Astrocyte (in vitro differentiated cells and primary cell): ENCODE data around the gene PPP1R9A. TPM values are rescaled to one million over a fixed set of nuclear protein-coding genes. Genes with fewer than 3 reads are reported as not detected.

Source experiments
- DNase-seq: peaks from one replicate; pipeline ENCODE4 v3.0.0-alpha.2; 2010; ENCODE audit warnings: low read depth
- FAIRE-seq: peaks from 2 replicates; lab custom pipeline; 2011; peaks lifted over from hg19 to GRCh38; lab: Jason Lieb, UNC
- H2AFZ ChIP-seq: 2 replicates; pipeline ENCODE4 v1.6.0; 2012; ENCODE audit warnings: low read depth, low read length, inconsistent platforms
- H3K27ac ChIP-seq: 2 replicates; pipeline ENCODE4 v1.5.1; 2011; ENCODE audit warnings: low read depth, low read length, inconsistent platforms
- H3K27me3 ChIP-seq: 2 replicates; pipeline ENCODE4 v1.6.0; 2011; ENCODE audit warnings: low read length, inconsistent platforms; ENCODE audit not compliant: insufficient read depth
- H3K36me3 ChIP-seq: 2 replicates; pipeline ENCODE4 v1.5.1; 2011; ENCODE audit warnings: low read length, inconsistent platforms; ENCODE audit not compliant: insufficient read depth
- H3K4me1 ChIP-seq: 2 replicates; pipeline ENCODE4 v1.5.1; 2011; ENCODE audit warnings: low read length, inconsistent platforms; ENCODE audit not compliant: insufficient read depth
- H3K4me2 ChIP-seq: 2 replicates; pipeline ENCODE4 v1.6.0; 2012; ENCODE audit warnings: low read length, inconsistent platforms
- H3K4me3 ChIP-seq: 2 replicates; pipeline ENCODE4 v1.5.1; 2011; ENCODE audit warnings: low read depth, mild to moderate bottlenecking, low read length, inconsistent platforms; ENCODE audit not compliant: insufficient read depth
- H3K79me2 ChIP-seq: 2 replicates; pipeline ENCODE4 v1.6.0; 2012; ENCODE audit warnings: mild to moderate bottlenecking, low read length, inconsistent platforms; ENCODE audit not compliant: insufficient read depth
- H3K9ac ChIP-seq: 2 replicates; pipeline ENCODE4 v1.6.0; 2012; ENCODE audit warnings: mild to moderate bottlenecking, low read length, inconsistent platforms
- H3K9me3 ChIP-seq: 2 replicates; pipeline ENCODE4 v1.5.1; 2012; ENCODE audit warnings: low read depth, mild to moderate bottlenecking, low read length, inconsistent platforms; ENCODE audit not compliant: insufficient read depth
- H4K20me1 ChIP-seq: 2 replicates; pipeline ENCODE4 v1.6.0; 2012; ENCODE audit warnings: low read length, inconsistent platforms; ENCODE audit not compliant: insufficient read depth
- H3K27ac Mint-ChIP-seq: one replicate; pipeline ENCODE4 v1.8.0; 2021; ENCODE audit warnings: mild to moderate bottlenecking, mixed read lengths; ENCODE audit not compliant: unreplicated experiment
- H3K27me3 Mint-ChIP-seq: one replicate; pipeline ENCODE4 v1.8.0; 2021; ENCODE audit warnings: low read depth, mixed read lengths; ENCODE audit not compliant: unreplicated experiment
- H3K36me3 Mint-ChIP-seq: one replicate; pipeline ENCODE4 v1.8.0; 2021; ENCODE audit warnings: low read depth, mixed read lengths; ENCODE audit not compliant: unreplicated experiment
- H3K4me1 Mint-ChIP-seq: one replicate; pipeline ENCODE4 v1.8.0; 2021; ENCODE audit warnings: low read depth, mixed read lengths; ENCODE audit not compliant: unreplicated experiment
- H3K4me3 Mint-ChIP-seq: one replicate; pipeline ENCODE4 v1.8.0; 2021; ENCODE audit warnings: mild to moderate bottlenecking, moderate library complexity, mixed read lengths; ENCODE audit not compliant: unreplicated experiment
- H3K9me3 Mint-ChIP-seq: one replicate; pipeline ENCODE4 v1.8.0; 2021; ENCODE audit warnings: mild to moderate bottlenecking, mixed read lengths; ENCODE audit not compliant: unreplicated experiment
- CTCF ChIP-seq: IDR thresholded peaks from 2 replicates; pipeline ENCODE4 v1.5.1; 2011; ENCODE audit warnings: low read depth, mild to moderate bottlenecking, inconsistent platforms, low read length, moderate library complexity; ENCODE audit not compliant: insufficient read depth
- EZH2 ChIP-seq: IDR thresholded peaks from 2 replicates; pipeline ENCODE4 v1.6.1; 2012; ENCODE audit warnings: mild to moderate bottlenecking, low read length, inconsistent platforms; ENCODE audit not compliant: insufficient read depth
- total RNA-seq: library from RNA; stranded (reverse); gene quantifications from 2 replicates; pipeline ENCODE4 v1.2.1, GENCODE V29; 2021

Gene PPP1R9A
- total RNA-seq, 1 donor from 2014 or later, result 7.5 TPM

DNA sequence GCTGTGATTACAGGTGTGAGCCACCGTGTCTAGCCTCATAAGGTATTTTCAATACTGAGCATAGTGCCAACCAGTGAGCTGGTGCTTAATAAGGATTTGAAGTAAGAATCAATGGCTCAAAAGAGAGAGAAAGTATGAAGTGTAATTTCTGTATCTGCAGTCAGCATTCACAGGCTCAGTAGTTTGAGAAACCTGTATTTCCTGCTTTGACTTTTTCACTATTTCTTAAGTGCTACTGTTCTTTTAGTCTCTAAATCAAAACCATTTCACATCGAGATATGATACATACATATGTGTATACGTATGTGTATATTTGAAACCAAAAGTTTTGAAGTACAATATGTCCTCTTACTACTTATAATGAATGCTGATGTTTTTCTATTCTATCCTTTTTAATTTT, 189.9 kb downstream of the PPP1R9A start:
- no peak overlapping the region for H3K27ac Mint-ChIP-seq
- Histone ChIP-seq H3K27ac (no peak overlapping the region), H4K20me1 (no peaks in the 10 kb centered on the region), H3K79me2 (no peaks in the 10 kb centered on the region), H3K36me3 (no peaks in the 10 kb centered on the region), H2AFZ (no peak overlapping the region), H3K9me3 (no peaks in the 10 kb centered on the region), H3K4me2 (no peak overlapping the region), H3K4me3 (no peak overlapping the region), H3K4me1 (no peaks in the 10 kb centered on the region), H3K27me3 (no peaks in the 10 kb centered on the region), H3K9ac (no peak overlapping the region)
- no peaks in the 10 kb centered on the region for H3K9me3 Mint-ChIP-seq
- H3K4me1 Mint-ChIP-seq, result peaks cover under 1% of the 10 kb centered on the region
- H3K4me3 Mint-ChIP-seq, result no peak overlapping the region
- peaks cover 3% of the 10 kb centered on the region for H3K36me3 Mint-ChIP-seq
- no peak for TF ChIP-seq CTCF
- no peak for TF ChIP-seq EZH2
- FAIRE-seq (no peak), DNase-seq (no peak)
- H3K27me3 Mint-ChIP-seq, result no peaks in the 10 kb centered on the region

DNA sequence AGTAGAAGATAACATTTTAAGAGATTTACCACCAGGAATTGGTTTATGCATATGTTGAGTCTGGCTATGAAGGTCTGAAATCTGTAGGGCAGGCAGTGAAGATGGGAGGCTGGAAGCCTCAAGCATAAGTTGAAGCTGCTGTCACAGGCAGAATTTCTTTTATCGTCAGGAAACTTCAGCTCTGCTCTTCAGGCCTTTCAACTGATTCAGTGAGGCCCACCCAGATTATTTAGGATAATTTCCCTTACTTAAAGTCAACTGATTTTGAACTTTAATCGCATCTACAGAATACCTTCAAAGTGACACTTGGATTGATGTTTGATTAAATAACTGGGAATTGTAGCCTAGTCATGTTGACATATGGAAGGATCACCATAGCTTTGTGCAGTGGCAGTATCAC, 190.5 kb downstream of the PPP1R9A start:
- FAIRE-seq, result no peak
- Histone ChIP-seq H4K20me1 (no peaks in the 10 kb centered on the region), H3K4me1 (no peaks in the 10 kb centered on the region), H3K27me3 (no peaks in the 10 kb centered on the region), H3K9ac (no peak overlapping the region), H3K36me3 (no peaks in the 10 kb centered on the region), H2AFZ (no peak overlapping the region), H3K27ac (no peak overlapping the region), H3K4me3 (no peak overlapping the region), H3K9me3 (no peaks in the 10 kb centered on the region), H3K4me2 (no peak overlapping the region), H3K79me2 (no peaks in the 10 kb centered on the region)
- H3K9me3 Mint-ChIP-seq, result no peaks in the 10 kb centered on the region
- no peak for DNase-seq
- H3K36me3 Mint-ChIP-seq, result peaks cover 3% of the 10 kb centered on the region
- H3K27ac Mint-ChIP-seq, result no peak overlapping the region
- H3K4me1 Mint-ChIP-seq, result peaks cover 6% of the 10 kb centered on the region
- no peaks in the 10 kb centered on the region for H3K27me3 Mint-ChIP-seq
- no peak overlapping the region for H3K4me3 Mint-ChIP-seq
- TF ChIP-seq CTCF (no peak), EZH2 (no peak)

- DNase-seq, result no peak
- Histone ChIP-seq H3K36me3 (no peaks in the 10 kb centered on the region), H3K9ac (no peak overlapping the region), H3K4me3 (no peak overlapping the region), H3K27me3 (no peaks in the 10 kb centered on the region), H3K79me2 (no peaks in the 10 kb centered on the region), H3K27ac (no peak overlapping the region), H3K9me3 (no peaks in the 10 kb centered on the region), H3K4me1 (no peaks in the 10 kb centered on the region), H3K4me2 (no peak overlapping the region), H2AFZ (no peak overlapping the region), H4K20me1 (no peaks in the 10 kb centered on the region)
- H3K4me3 Mint-ChIP-seq, result no peak overlapping the region
- peaks cover 6% of the 10 kb centered on the region for H3K4me1 Mint-ChIP-seq
- H3K27ac Mint-ChIP-seq, result no peak overlapping the region
- no peak for TF ChIP-seq EZH2
- no peak for TF ChIP-seq CTCF
- peaks cover 3% of the 10 kb centered on the region for H3K36me3 Mint-ChIP-seq
- H3K9me3 Mint-ChIP-seq, result no peaks in the 10 kb centered on the region
- H3K27me3 Mint-ChIP-seq, result no peaks in the 10 kb centered on the region
- FAIRE-seq, result no peak
These were observed 191.7 kb downstream of the PPP1R9A start for GRCh38 chr7:95099106-95099505.
